ENCODE measurements around the gene ANO3.

ANO3 gene

DNA sequence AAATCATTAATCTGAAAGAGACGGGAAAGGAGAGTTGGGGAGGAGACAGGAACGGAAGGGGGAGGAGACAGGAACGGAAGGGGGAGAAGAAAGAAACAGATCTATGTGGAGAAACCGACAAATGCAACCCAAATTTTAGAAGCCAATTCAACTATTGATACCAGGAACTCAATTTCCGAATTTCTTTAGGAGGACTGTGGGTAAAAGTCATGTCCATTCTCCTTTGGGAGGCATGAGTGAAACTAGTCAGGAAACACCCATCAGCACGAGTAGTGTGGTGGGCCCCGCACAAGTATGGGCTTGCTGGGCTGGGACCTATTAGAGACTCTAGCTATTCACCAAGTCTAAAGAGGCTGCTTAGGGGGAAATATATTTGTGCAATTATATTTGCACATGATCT lies 18.1 kb downstream of the ANO3 start:
- TF ChIP-seq, protein P1, sequence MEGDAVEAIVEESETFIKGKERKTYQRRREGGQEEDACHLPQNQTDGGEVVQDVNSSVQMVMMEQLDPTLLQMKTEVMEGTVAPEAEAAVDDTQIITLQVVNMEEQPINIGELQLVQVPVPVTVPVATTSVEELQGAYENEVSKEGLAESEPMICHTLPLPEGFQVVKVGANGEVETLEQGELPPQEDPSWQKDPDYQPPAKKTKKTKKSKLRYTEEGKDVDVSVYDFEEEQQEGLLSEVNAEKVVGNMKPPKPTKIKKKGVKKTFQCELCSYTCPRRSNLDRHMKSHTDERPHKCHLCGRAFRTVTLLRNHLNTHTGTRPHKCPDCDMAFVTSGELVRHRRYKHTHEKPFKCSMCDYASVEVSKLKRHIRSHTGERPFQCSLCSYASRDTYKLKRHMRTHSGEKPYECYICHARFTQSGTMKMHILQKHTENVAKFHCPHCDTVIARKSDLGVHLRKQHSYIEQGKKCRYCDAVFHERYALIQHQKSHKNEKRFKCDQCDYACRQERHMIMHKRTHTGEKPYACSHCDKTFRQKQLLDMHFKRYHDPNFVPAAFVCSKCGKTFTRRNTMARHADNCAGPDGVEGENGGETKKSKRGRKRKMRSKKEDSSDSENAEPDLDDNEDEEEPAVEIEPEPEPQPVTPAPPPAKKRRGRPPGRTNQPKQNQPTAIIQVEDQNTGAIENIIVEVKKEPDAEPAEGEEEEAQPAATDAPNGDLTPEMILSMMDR (IDR thresholded peaks at IDR 0.05; ENCODE audit: insufficient read depth, low read length, poor library complexity, severe bottlenecking), result no peak
- no peak for TF ChIP-seq EZH2phosphoT487 (conservative IDR thresholded peaks at IDR 0.05; ENCODE audit: low read length)
- H2AFZ ChIP-seq (ENCODE audit: low read depth, low read length, severe bottlenecking), result no peak overlapping the region
- H3K27me3 ChIP-seq (ENCODE audit: low read length), result no peaks in the 10 kb centered on the region
- no peak overlapping the region for H3K9ac ChIP-seq (ENCODE audit: low read length)
- H3K9me3 ChIP-seq (ENCODE audit: insufficient read depth, low read length), result no peaks in the 10 kb centered on the region
- H4K20me1 ChIP-seq (ENCODE audit: low read depth, low read length), result no peaks in the 10 kb centered on the region
- no peak overlapping the region for H3K4me3 ChIP-seq (ENCODE audit: insufficient read depth, low read length, poor library complexity, severe bottlenecking)
- no peaks in the 10 kb centered on the region for H3K79me2 ChIP-seq (ENCODE audit: insufficient read depth, low read length)
- no peak overlapping the region for H3K4me2 ChIP-seq (ENCODE audit: low read depth, low read length, poor library complexity, severe bottlenecking)
- H3K36me3 ChIP-seq (ENCODE audit: low read length), result no peaks in the 10 kb centered on the region
- H3F3A ChIP-seq (ENCODE audit: insufficient read depth), result no peaks in the 10 kb centered on the region
- H3K27ac ChIP-seq (ENCODE audit: low read depth, low read length), result no peak overlapping the region
- H3K9me2 ChIP-seq (replicated peaks; ENCODE audit: insufficient read depth, low read length), result no peaks in the 10 kb centered on the region

DNA sequence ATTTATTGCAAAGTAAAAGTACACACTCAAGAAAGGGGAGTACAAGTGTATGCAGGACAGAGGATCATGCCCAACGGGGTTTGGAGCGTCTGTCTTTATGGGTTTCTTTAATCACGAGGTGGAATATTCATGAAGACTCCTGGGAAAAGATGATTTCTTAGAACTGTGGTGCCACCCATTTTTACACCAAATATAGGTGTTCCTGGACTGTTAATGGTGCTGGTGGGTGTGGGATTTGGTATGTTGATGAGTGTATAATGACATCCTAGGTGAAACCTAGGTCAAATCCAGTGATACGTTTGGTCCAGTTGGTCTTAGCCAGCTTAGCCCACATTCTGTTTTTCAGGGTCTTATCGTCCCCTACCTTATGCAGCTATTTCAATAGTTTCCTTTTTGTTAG lies 21.1 kb downstream of the ANO3 start:
- H3K79me2 ChIP-seq (ENCODE audit: insufficient read depth, low read length), result no peaks in the 10 kb centered on the region
- no peak for TF ChIP-seq EZH2phosphoT487 (conservative IDR thresholded peaks at IDR 0.05; ENCODE audit: low read length)
- TF ChIP-seq, protein P1 (IDR thresholded peaks at IDR 0.05; ENCODE audit: insufficient read depth, low read length, poor library complexity, severe bottlenecking), result no peak
- H3K4me2 ChIP-seq (ENCODE audit: low read depth, low read length, poor library complexity, severe bottlenecking), result no peak overlapping the region
- H3F3A ChIP-seq (ENCODE audit: insufficient read depth), result no peaks in the 10 kb centered on the region
- no peak overlapping the region for H3K4me3 ChIP-seq (ENCODE audit: insufficient read depth, low read length, poor library complexity, severe bottlenecking)
- H3K27ac ChIP-seq (ENCODE audit: low read depth, low read length), result no peak overlapping the region
- H3K36me3 ChIP-seq (ENCODE audit: low read length), result no peaks in the 10 kb centered on the region
- no peaks in the 10 kb centered on the region for H3K9me3 ChIP-seq (ENCODE audit: insufficient read depth, low read length)
- no peaks in the 10 kb centered on the region for H3K9me2 ChIP-seq (replicated peaks; ENCODE audit: insufficient read depth, low read length)
- H2AFZ ChIP-seq (ENCODE audit: low read depth, low read length, severe bottlenecking), result no peak overlapping the region
- no peaks in the 10 kb centered on the region for H4K20me1 ChIP-seq (ENCODE audit: low read depth, low read length)
- H3K27me3 ChIP-seq (ENCODE audit: low read length), result no peaks in the 10 kb centered on the region
- no peak overlapping the region for H3K9ac ChIP-seq (ENCODE audit: low read length)

DNA sequence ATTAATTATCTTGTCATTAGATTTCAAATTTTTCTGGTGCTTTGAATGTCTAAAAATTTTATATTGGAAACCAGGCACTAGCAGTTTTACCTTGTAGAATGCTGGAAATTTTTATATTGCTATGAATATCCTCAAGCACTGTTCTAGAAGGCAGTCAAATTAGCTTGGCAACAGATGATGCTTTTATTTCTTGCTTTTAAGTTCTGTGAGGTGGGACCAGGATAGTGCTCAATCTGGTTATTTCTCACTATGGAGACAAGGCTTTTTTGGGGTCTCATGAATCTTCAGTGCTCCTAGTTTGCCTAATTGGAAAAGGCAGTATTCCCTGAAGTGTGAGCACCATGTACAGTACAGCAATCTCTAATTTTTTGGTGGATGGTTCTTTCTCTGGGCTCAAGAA lies 27.1 kb downstream of the ANO3 start:
- no peaks in the 10 kb centered on the region; the same call in 1 of the 2 replicates for H3K9me3 ChIP-seq (ENCODE audit: insufficient read depth, low read length)
- H3K9me2 ChIP-seq (replicated peaks; ENCODE audit: insufficient read depth, low read length), result no peaks in the 10 kb centered on the region
- no peaks in the 10 kb centered on the region for H3K36me3 ChIP-seq (ENCODE audit: low read length)
- no peak overlapping the region for H3K4me3 ChIP-seq (ENCODE audit: insufficient read depth, low read length, poor library complexity, severe bottlenecking)
- H3K27ac ChIP-seq (ENCODE audit: low read depth, low read length), result no peak overlapping the region
- no peak overlapping the region for H3K9ac ChIP-seq (ENCODE audit: low read length)
- TF ChIP-seq EZH2phosphoT487 (conservative IDR thresholded peaks at IDR 0.05; ENCODE audit: low read length), result no peak
- TF ChIP-seq, protein P1 (IDR thresholded peaks at IDR 0.05; ENCODE audit: insufficient read depth, low read length, poor library complexity, severe bottlenecking), result no peak
- no peak overlapping the region for H2AFZ ChIP-seq (ENCODE audit: low read depth, low read length, severe bottlenecking)
- H3K79me2 ChIP-seq (ENCODE audit: insufficient read depth, low read length), result no peaks in the 10 kb centered on the region
- no peaks in the 10 kb centered on the region for H3F3A ChIP-seq (ENCODE audit: insufficient read depth)
- no peak overlapping the region for H3K4me2 ChIP-seq (ENCODE audit: low read depth, low read length, poor library complexity, severe bottlenecking)
- H4K20me1 ChIP-seq (ENCODE audit: low read depth, low read length), result no peaks in the 10 kb centered on the region
- no peaks in the 10 kb centered on the region for H3K27me3 ChIP-seq (ENCODE audit: low read length)
